PFSK-1 (cell line): Measurements from ENCODE around the gene CTRB1.

Source experiments
- POLR2AphosphoS5 ChIP-seq: IDR thresholded peaks from 2 replicates; pipeline ENCODE4 v1.6.1; 2012; ENCODE audit warnings: low read depth, mild to moderate bottlenecking, control low read depth, low read length, moderate library complexity
- TAF1 ChIP-seq: IDR thresholded peaks from 2 replicates; pipeline ENCODE4 v1.6.1; 2012; ENCODE audit warnings: low read length, control low read depth, borderline replicate concordance; ENCODE audit not compliant: insufficient read depth
- TF ChIP-seq, protein P1 (sequence below), 2 experiments: IDR thresholded peaks; 2 replicates each; pipeline versions ENCODE4 v1.6.1 to v1.8.0; 2011 to 2012; ENCODE audit warnings: low read depth in 2 of 2, low read length in 2 of 2, control low read depth in 1 of 2, inconsistent platforms in 1 of 2, mild to moderate bottlenecking in 1 of 2, moderate library complexity in 1 of 2; ENCODE audit not compliant: insufficient read depth in 1 of 2

DNA sequence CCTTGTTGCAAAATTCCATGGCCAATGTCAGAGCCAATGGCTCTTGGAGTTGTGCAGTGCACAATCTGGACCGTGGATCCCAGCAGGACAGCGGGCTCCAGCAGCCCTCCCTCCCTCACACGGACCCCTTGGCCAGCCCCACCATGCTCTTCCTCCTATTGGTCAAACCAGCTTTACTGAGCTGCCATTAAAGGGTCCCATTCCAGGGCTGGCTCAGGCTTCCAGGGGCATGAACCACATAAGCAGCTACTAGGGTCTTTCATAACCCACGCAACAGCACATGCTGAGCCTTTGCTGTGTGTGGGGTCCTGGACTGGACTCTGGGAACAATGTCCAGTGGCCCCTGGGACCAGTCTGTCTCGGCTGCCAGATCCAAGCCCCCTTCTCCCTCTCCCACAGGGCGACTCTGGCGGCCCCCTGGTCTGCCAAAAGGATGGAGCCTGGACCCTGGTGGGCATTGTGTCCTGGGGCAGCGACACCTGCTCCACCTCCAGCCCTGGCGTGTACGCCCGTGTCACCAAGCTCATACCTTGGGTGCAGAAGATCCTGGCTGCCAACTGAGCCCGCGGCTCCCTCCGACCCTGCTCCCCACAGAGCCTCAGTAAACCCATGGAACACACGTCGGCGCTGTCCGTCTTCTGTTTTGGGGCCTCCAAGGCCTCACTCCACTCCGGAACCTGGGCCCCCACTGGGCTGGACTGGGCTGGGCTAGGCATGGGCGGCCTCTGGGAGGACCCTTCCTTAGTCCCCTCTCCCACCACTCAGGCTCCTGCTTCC, 5.7 kb downstream of the CTRB1 start:
- TF ChIP-seq, protein P1, sequence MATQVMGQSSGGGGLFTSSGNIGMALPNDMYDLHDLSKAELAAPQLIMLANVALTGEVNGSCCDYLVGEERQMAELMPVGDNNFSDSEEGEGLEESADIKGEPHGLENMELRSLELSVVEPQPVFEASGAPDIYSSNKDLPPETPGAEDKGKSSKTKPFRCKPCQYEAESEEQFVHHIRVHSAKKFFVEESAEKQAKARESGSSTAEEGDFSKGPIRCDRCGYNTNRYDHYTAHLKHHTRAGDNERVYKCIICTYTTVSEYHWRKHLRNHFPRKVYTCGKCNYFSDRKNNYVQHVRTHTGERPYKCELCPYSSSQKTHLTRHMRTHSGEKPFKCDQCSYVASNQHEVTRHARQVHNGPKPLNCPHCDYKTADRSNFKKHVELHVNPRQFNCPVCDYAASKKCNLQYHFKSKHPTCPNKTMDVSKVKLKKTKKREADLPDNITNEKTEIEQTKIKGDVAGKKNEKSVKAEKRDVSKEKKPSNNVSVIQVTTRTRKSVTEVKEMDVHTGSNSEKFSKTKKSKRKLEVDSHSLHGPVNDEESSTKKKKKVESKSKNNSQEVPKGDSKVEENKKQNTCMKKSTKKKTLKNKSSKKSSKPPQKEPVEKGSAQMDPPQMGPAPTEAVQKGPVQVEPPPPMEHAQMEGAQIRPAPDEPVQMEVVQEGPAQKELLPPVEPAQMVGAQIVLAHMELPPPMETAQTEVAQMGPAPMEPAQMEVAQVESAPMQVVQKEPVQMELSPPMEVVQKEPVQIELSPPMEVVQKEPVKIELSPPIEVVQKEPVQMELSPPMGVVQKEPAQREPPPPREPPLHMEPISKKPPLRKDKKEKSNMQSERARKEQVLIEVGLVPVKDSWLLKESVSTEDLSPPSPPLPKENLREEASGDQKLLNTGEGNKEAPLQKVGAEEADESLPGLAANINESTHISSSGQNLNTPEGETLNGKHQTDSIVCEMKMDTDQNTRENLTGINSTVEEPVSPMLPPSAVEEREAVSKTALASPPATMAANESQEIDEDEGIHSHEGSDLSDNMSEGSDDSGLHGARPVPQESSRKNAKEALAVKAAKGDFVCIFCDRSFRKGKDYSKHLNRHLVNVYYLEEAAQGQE (IDR thresholded peaks at IDR 0.05; ENCODE audit: insufficient read depth in 1 of 2, low read depth in 2 of 2, low read length in 2 of 2): no peak
- no peak for TF ChIP-seq TAF1
- no peak for TF ChIP-seq POLR2AphosphoS5
